RWPE2 (cell line): Measurements from ENCODE around the gene GSS.

Source experiments
- ATAC-seq: fragments of 200-7000 bp; cut with Tn5 transposase; 3 replicates; pipeline ENCODE4 v1.9.1; 2021; ENCODE audit warnings: low read depth
- DNase-seq: peaks from one replicate; pipeline ENCODE4 v3.0.0-alpha.2; 2020; ENCODE audit warnings: low spot score
- H3K27ac ChIP-seq: fragments of 450-650 bp; 2 replicates; pipeline ENCODE4 v1.5.1; 2017; ENCODE audit warnings: mild to moderate bottlenecking; ENCODE audit not compliant: poor library complexity, severe bottlenecking
- H3K27me3 ChIP-seq: fragments of 250-450 bp; sonication (Bioruptor Pico); 2 replicates; pipeline ENCODE4 v1.5.1; 2021; ENCODE audit warnings: mild to moderate bottlenecking, moderate library complexity; ENCODE audit not compliant: insufficient read depth, poor library complexity, severe bottlenecking
- H3K36me3 ChIP-seq: fragments of 250-450 bp; sonication (Bioruptor Pico); 2 replicates; pipeline ENCODE4 v1.5.1; 2020; ENCODE audit warnings: low read depth, mild to moderate bottlenecking, moderate library complexity
- H3K4me1 ChIP-seq: fragments of 250-450 bp; sonication (Bioruptor Pico); 2 replicates; pipeline ENCODE4 v1.5.1; 2021; ENCODE audit warnings: mild to moderate bottlenecking, moderate library complexity; ENCODE audit not compliant: insufficient read depth, poor library complexity, severe bottlenecking
- H3K4me3 ChIP-seq: fragments of 250-450 bp; sonication (Bioruptor Pico); 2 replicates; pipeline ENCODE4 v1.5.1; 2021; ENCODE audit warnings: mild to moderate bottlenecking, moderate library complexity; ENCODE audit not compliant: severe bottlenecking
- H3K9me3 ChIP-seq: fragments of 250-450 bp; sonication (Bioruptor Pico); 2 replicates; pipeline ENCODE4 v1.5.1; 2021; ENCODE audit warnings: mild to moderate bottlenecking, moderate library complexity; ENCODE audit not compliant: severe bottlenecking
- TF ChIP-seq, protein P1 (sequence below): fragments of 450-650 bp; IDR thresholded peaks from one replicate; pipeline ENCODE4 v1.5.1; 2017; ENCODE audit warnings: mild to moderate bottlenecking, moderate library complexity; ENCODE audit not compliant: poor library complexity, severe bottlenecking

Gene GSS

GRCh38 chr20:34892671-34893070 lies 62.9 kb downstream of the GSS start:
- no peak overlapping the region for H3K4me3 ChIP-seq
- H3K9me3 ChIP-seq, result no peaks in the 10 kb centered on the region
- H3K4me1 ChIP-seq, result peaks cover 36% of the 10 kb centered on the region
- ATAC-seq (no peak), DNase-seq (no peak)
- peaks cover 92% of the 10 kb centered on the region for H3K36me3 ChIP-seq
- no peak overlapping the region for H3K27ac ChIP-seq
- TF ChIP-seq, protein P1, sequence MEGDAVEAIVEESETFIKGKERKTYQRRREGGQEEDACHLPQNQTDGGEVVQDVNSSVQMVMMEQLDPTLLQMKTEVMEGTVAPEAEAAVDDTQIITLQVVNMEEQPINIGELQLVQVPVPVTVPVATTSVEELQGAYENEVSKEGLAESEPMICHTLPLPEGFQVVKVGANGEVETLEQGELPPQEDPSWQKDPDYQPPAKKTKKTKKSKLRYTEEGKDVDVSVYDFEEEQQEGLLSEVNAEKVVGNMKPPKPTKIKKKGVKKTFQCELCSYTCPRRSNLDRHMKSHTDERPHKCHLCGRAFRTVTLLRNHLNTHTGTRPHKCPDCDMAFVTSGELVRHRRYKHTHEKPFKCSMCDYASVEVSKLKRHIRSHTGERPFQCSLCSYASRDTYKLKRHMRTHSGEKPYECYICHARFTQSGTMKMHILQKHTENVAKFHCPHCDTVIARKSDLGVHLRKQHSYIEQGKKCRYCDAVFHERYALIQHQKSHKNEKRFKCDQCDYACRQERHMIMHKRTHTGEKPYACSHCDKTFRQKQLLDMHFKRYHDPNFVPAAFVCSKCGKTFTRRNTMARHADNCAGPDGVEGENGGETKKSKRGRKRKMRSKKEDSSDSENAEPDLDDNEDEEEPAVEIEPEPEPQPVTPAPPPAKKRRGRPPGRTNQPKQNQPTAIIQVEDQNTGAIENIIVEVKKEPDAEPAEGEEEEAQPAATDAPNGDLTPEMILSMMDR, result no peak
- no peaks in the 10 kb centered on the region for H3K27me3 ChIP-seq

DNA sequence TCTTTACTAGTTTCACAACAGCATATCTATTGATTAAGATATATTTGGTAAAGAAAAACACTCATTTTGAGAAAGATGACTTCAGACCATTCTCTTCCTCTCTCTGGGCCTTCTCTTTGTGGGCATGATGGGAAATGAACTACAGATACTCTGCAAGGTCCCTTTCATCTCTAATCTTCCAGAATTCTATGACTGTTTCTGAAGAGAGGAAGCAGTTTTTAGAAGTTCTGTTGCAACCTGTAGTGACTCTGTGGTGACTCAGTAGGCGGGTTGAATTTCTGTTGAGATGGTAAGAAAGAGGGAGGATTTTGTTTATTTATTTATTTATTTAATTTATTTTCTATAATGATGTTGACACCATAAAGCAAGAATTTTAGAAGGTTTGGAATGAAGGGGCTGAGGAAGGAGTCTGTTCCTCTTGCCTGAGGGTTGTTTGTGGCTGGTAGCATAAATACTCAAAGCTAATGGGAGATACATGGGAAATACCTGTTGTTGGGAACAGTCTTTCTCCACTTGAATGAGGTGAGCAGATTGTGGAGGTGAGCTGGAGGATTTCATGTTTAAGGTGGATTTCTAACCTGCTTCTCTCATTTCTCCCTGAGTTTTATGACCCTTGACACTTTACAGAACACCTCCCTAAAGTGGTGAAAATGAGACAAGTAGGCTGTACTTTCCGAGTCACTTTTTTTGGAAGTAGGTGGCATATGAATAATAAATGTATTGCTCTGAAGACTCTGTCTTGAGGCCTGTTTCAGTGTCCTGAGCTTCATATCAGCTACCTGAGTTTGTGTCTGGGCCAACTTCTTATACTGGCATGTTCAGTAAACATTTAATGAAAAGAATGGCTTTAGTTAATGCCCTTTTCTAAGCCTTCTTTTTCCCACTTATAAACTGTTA lies 64.2 kb downstream of the GSS start:
- Histone ChIP-seq H3K27me3 (no peaks in the 10 kb centered on the region), H3K4me1 (peaks cover 36% of the 10 kb centered on the region), H3K4me3 (no peak overlapping the region), H3K27ac (peak overlapping the region; percentile 71), H3K9me3 (no peaks in the 10 kb centered on the region), H3K36me3 (peaks cover 93% of the 10 kb centered on the region)
- TF ChIP-seq, protein P1, result no peak
- ATAC-seq, result peak; percentile 95
- no peak for DNase-seq

DNA sequence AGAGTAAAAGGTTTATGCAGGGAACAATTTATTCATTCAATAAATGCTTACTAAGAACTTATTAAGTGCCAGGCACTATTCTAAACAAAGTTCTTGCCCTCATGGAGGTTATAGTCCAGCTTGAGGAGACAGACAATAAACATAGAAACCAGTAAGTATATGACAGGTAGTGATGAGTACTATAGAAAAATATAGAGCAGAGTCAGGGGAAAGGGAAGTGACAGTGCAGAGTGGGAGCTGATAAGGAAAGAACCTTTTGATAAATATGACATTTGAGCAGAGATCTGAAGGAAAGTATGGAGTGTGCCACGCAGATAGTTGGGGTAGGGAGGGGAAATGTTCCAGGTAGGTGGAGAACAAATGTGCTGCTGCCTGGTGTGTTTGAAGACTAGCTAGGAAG lies 67.1 kb downstream of the GSS start:
- TF ChIP-seq, protein P1, result no peak
- no peak for ATAC-seq

DNA sequence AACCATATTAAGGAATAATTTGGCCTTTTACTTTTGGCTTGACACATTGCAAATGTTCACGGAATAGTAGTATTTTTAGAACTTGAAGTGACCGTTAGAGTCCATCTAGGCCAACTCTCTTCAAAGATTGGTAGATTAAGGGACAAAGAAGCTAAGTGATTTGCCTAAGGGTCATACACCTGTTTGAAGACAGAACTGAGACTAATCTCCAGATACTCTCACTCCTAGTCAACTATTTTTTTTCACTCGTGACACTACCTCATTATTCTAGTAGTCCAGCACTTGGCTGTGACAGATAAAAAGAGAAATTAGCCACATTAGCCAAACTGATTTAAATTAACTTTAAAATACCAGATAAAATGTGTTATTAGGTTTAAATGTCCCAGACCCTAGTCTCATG lies 68.6 kb downstream of the GSS start:
- ATAC-seq (no peak), DNase-seq (no peak)
- H3K36me3 ChIP-seq, result peaks cover 93% of the 10 kb centered on the region
- peaks cover 26% of the 10 kb centered on the region for H3K4me1 ChIP-seq
- no peaks in the 10 kb centered on the region for H3K27me3 ChIP-seq
- H3K27ac ChIP-seq, result no peak overlapping the region
- TF ChIP-seq, protein P1, result no peak
- H3K9me3 ChIP-seq, result no peaks in the 10 kb centered on the region
- H3K4me3 ChIP-seq, result no peak overlapping the region

More for the DNA sequence above, 67.1 kb downstream of the GSS start:
- H3K27me3 ChIP-seq, result no peaks in the 10 kb centered on the region
- peaks cover 93% of the 10 kb centered on the region for H3K36me3 ChIP-seq
- H3K27ac ChIP-seq, result no peak overlapping the region
- no peak for DNase-seq
- peaks cover 28% of the 10 kb centered on the region for H3K4me1 ChIP-seq
- no peaks in the 10 kb centered on the region for H3K9me3 ChIP-seq
- H3K4me3 ChIP-seq, result no peak overlapping the region

- Histone ChIP-seq H3K4me3 (no peak overlapping the region), H3K27me3 (no peaks in the 10 kb centered on the region), H3K4me1 (peaks cover 17% of the 10 kb centered on the region), H3K36me3 (peaks cover 93% of the 10 kb centered on the region), H3K9me3 (no peaks in the 10 kb centered on the region), H3K27ac (no peak overlapping the region)
- no peak for DNase-seq
- TF ChIP-seq, protein P1, result no peak
- no peak for ATAC-seq
Observed at GRCh38 chr20:34886122-34886521, 69.5 kb downstream of the GSS start.
